ENCODE measurements around the gene ST8SIA4. TPM values are rescaled to one million over a fixed set of nuclear protein-coding genes. Genes with fewer than 3 reads are reported as not detected.
A peak's percentile ranks its signal among the peaks of the same experiment; 100 is the strongest.

Gene ST8SIA4
- total RNA-seq, 1 experiment from 2014 or later, result not detected

DNA sequence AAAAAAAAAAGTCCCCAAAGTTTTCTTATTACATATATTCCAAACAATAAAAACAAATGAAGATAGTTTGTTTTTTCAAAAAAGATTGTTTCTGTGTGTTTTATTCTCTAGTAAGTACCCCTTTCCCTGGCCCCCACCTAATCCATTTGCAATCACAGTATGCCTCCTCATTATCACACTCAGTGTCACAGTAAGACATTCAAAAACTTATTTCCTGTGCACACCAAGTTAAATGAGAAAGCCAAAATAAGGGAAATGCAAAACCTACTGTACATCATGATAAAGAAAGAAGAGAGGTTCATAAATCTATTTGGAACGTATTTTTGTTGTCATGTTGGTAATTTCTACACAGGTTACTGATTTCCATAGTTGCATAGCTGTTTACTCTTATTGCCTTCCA, 62.3 kb downstream of the ST8SIA4 start:
- intact Hi-C loops (cut with micrococcal nuclease), result no loop called here
- ChIA-PET POLR2A (no interaction called here), RAD21 (ENCODE audit: low non-redundant PET in 1 of 2, low total read pairs in 2 of 2, uncharacterized antibody in 2 of 2, unreplicated experiment in 2 of 2) (no interaction called here), CTCF (interaction anchor here (0.8 kb wide), 1 partner anchor 1736 kb away, joined by 3 read pairs; no protein-coding TSS in a partner anchor)
- Histone ChIP-seq H3K9ac (ENCODE audit: low read length) (no peak overlapping the region), H3K4me3 (replicated peaks in 1 of 2; ENCODE audit: low read depth in 1 of 2, low read length in 2 of 2) (no peak overlapping the region), H3K79me2 (ENCODE audit: insufficient read depth, low read length) (no peaks in the 10 kb centered on the region), H2AFZ (ENCODE audit: low read depth, low read length, poor library complexity, severe bottlenecking) (peak overlapping the region; percentile 95), H3K27ac (ENCODE audit: low read depth, low read length) (no peak overlapping the region), H3K27me3 (ENCODE audit: insufficient read depth, low read length) (no peaks in the 10 kb centered on the region), H3K36me3 (ENCODE audit: control insufficient read depth in 1 of 2, insufficient read depth in 2 of 2, low read length in 2 of 2) (no peaks in the 10 kb centered on the region), H3K4me2 (ENCODE audit: low read length) (peak overlapping the region; percentile 76), H3K9me3 (ENCODE audit: control insufficient read depth in 1 of 2, insufficient read depth in 1 of 2, low read depth in 1 of 2, low read length in 2 of 2) (no peaks in the 10 kb centered on the region), H3K9me2 (ENCODE audit: insufficient read depth) (no peaks in the 10 kb centered on the region; the same call in 1 of the 2 replicates), H4K20me1 (ENCODE audit: insufficient read depth) (no peaks in the 10 kb centered on the region), H3K4me1 (ENCODE audit: control insufficient read depth in 1 of 2, insufficient read depth in 2 of 2, low read length in 2 of 2) (peaks cover 0 to 18% of the 10 kb centered on the region in 2 experiments; a peak in 2 of 4 replicates)
- TF ChIP-seq TCF7L2 (IDR thresholded peaks at IDR 0.05; ENCODE audit: borderline replicate concordance, extremely low read depth, insufficient read depth, insufficient read length) (no peak), SIN3A (IDR thresholded peaks at IDR 0.05; ENCODE audit: low read depth) (no peak), POLR2A (IDR thresholded peaks at IDR 0.05; ENCODE audit: borderline replicate concordance, extremely low read depth, insufficient read depth, insufficient read length) (no peak), JUND (IDR thresholded peaks at IDR 0.05) (no peak), ELF1 (IDR thresholded peaks at IDR 0.05; ENCODE audit: borderline replicate concordance, low read depth) (no peak), SP1 (IDR thresholded peaks at IDR 0.05; ENCODE audit: low read depth) (no peak), FOSL1 (IDR thresholded peaks at IDR 0.05; ENCODE audit: low read depth) (no peak), CEBPB (IDR thresholded peaks at IDR 0.05; ENCODE audit: low read depth) (no peak), EGR1 (IDR thresholded peaks at IDR 0.05; ENCODE audit: low read depth) (no peak), EZH2 (IDR thresholded peaks at IDR 0.05) (no peak), EZH2phosphoT487 (IDR thresholded peaks at IDR 0.05; ENCODE audit: borderline replicate concordance) (no peak), ZFX (IDR thresholded peaks at IDR 0.05) (no peak), CBX3 (IDR thresholded peaks at IDR 0.05; ENCODE audit: low read depth) (no peak), SRF (IDR thresholded peaks at IDR 0.05; ENCODE audit: low read depth) (no peak), YY1 (IDR thresholded peaks at IDR 0.05; ENCODE audit: extremely low read depth, insufficient replicate concordance, low read depth, low read length) (no peak)
- TF ChIP-seq, protein P1, sequence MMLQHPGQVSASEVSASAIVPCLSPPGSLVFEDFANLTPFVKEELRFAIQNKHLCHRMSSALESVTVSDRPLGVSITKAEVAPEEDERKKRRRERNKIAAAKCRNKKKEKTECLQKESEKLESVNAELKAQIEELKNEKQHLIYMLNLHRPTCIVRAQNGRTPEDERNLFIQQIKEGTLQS (IDR thresholded peaks at IDR 0.05), result no peak
- TF ChIP-seq, protein P2, sequence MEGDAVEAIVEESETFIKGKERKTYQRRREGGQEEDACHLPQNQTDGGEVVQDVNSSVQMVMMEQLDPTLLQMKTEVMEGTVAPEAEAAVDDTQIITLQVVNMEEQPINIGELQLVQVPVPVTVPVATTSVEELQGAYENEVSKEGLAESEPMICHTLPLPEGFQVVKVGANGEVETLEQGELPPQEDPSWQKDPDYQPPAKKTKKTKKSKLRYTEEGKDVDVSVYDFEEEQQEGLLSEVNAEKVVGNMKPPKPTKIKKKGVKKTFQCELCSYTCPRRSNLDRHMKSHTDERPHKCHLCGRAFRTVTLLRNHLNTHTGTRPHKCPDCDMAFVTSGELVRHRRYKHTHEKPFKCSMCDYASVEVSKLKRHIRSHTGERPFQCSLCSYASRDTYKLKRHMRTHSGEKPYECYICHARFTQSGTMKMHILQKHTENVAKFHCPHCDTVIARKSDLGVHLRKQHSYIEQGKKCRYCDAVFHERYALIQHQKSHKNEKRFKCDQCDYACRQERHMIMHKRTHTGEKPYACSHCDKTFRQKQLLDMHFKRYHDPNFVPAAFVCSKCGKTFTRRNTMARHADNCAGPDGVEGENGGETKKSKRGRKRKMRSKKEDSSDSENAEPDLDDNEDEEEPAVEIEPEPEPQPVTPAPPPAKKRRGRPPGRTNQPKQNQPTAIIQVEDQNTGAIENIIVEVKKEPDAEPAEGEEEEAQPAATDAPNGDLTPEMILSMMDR (IDR thresholded peaks at IDR 0.05 in 2 of 3, conservative IDR thresholded peaks at IDR 0.05 in 1 of 3; ENCODE audit: borderline replicate concordance in 1 of 3, insufficient read depth in 1 of 3, low read depth in 2 of 3, low read length in 2 of 3), result no peak
- TF ChIP-seq, protein P3, sequence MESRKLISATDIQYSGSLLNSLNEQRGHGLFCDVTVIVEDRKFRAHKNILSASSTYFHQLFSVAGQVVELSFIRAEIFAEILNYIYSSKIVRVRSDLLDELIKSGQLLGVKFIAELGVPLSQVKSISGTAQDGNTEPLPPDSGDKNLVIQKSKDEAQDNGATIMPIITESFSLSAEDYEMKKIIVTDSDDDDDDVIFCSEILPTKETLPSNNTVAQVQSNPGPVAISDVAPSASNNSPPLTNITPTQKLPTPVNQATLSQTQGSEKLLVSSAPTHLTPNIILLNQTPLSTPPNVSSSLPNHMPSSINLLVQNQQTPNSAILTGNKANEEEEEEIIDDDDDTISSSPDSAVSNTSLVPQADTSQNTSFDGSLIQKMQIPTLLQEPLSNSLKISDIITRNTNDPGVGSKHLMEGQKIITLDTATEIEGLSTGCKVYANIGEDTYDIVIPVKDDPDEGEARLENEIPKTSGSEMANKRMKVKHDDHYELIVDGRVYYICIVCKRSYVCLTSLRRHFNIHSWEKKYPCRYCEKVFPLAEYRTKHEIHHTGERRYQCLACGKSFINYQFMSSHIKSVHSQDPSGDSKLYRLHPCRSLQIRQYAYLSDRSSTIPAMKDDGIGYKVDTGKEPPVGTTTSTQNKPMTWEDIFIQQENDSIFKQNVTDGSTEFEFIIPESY (IDR thresholded peaks at IDR 0.05; ENCODE audit: extremely low read depth, insufficient replicate concordance, low read length), result no peak
- no TSS peak for BruUV-seq (replicated peaks)
- DNase-seq (ENCODE audit: low read depth, low spot score), result no peak
- ATAC-seq, result no peak
